HEK293 (cell line): ENCODE data around the gene APOL3.
"Not testable (repeated sequence)": the region's sequence is repeated elsewhere in the genome, so short reads cannot be mapped to it uniquely, and the experiment has no call there.

Source experiments
- CTCF ChIA-PET: fragments of 350-600 bp; formaldehyde crosslinking; extraction: SDS; loops from one replicate; lab custom pipeline; 2021; ENCODE audit warnings: antibody characterized with exemption; lab: Yijun Ruan, JAX
- POLR2A ChIA-PET: fragments of 300-600 bp; formaldehyde crosslinking; extraction: SDS; loops from one replicate; lab custom pipeline; 2020; ENCODE audit warnings: antibody characterized with exemption, inconsistent platforms; lab: Yijun Ruan, JAX
- H3K27ac ChIP-seq: fragments of 200-500 bp; sonication (Bioruptor generic); 2 replicates; pipeline ENCODE4 v1.5.1; 2014; ENCODE audit warnings: low read depth, low read length, control low read depth, inconsistent platforms; ENCODE audit errors: extremely low read depth
- H3K36me3 ChIP-seq, 2 experiments: fragments of 200-500 bp in 1 of 2; sonication (Bioruptor generic) in 1 of 2; 1 replicate in 1 of 2; 2 replicates in 1 of 2; pipeline ENCODE4 v1.5.1; 2014 to 2017; ENCODE audit warnings: inconsistent platforms in 2 of 2, low read length in 2 of 2; ENCODE audit not compliant: control insufficient read depth in 2 of 2, insufficient read depth in 1 of 2
- H3K4me1 ChIP-seq: fragments of 200-500 bp; sonication (Bioruptor generic); 2 replicates; pipeline ENCODE4 v1.5.1; 2014; ENCODE audit warnings: mild to moderate bottlenecking, low read length, inconsistent platforms; ENCODE audit not compliant: control insufficient read depth, insufficient read depth
- H3K4me3 ChIP-seq: 2 replicates; pipeline ENCODE4 v1.5.1; 2011; ENCODE audit warnings: low read depth, mild to moderate bottlenecking, control low read depth, low read length, moderate library complexity
- H3K9me3 ChIP-seq: fragments of 200-500 bp; sonication (Bioruptor generic); 2 replicates; pipeline ENCODE4 v1.5.1; 2014; ENCODE audit warnings: low read depth, low read length, inconsistent platforms; ENCODE audit not compliant: control insufficient read depth, insufficient read depth
- EGR2 ChIP-seq: fragments of 450-650 bp; formaldehyde crosslinking; IDR thresholded peaks from 2 replicates; pipeline ENCODE4 v1.5.1; 2016; ENCODE audit warnings: low read depth, missing biosample characterization, missing genetic modification characterization
- KLF8 ChIP-seq: fragments of 450-650 bp; formaldehyde crosslinking; IDR thresholded peaks from 2 replicates; pipeline ENCODE4 v1.5.1; 2016; ENCODE audit warnings: missing biosample characterization, missing genetic modification characterization
- PATZ1 ChIP-seq: fragments of 450-650 bp; formaldehyde crosslinking; IDR thresholded peaks from 2 replicates; pipeline ENCODE4 v1.5.1; 2016; ENCODE audit warnings: missing biosample characterization, missing genetic modification characterization
- REPIN1 ChIP-seq: fragments of 450-650 bp; formaldehyde crosslinking; IDR thresholded peaks from 2 replicates; pipeline ENCODE4 v1.5.1; 2017; ENCODE audit warnings: missing biosample characterization, missing genetic modification characterization, low read depth
- SETDB1 ChIP-seq: IDR thresholded peaks from one replicate; pipeline ENCODE4 v1.6.1; 2017; ENCODE audit warnings: mild to moderate bottlenecking, low read length, moderate library complexity, mixed read lengths; ENCODE audit not compliant: insufficient read length
- TRIM28 ChIP-seq: IDR thresholded peaks from 2 replicates; pipeline ENCODE4 v1.6.1; 2011; ENCODE audit warnings: low read length, control low read depth, borderline replicate concordance
- ZBTB21 ChIP-seq: fragments of 450-650 bp; formaldehyde crosslinking; IDR thresholded peaks from 2 replicates; pipeline ENCODE4 v1.5.1; 2017; ENCODE audit warnings: missing biosample characterization, missing genetic modification characterization
- ZNF274 ChIP-seq, 2 experiments: fragments of 200-500 bp in 1 of 2; fragments of 450-650 bp in 1 of 2; sonication (Bioruptor generic) in 1 of 2; formaldehyde crosslinking in 1 of 2; IDR thresholded peaks; 2 replicates each; pipeline versions ENCODE4 v1.5.1 to v1.6.1; 2014 to 2016; ENCODE audit warnings: borderline replicate concordance in 1 of 2, inconsistent platforms in 1 of 2, low read length in 1 of 2, missing biosample characterization in 1 of 2, missing genetic modification characterization in 1 of 2
- ZNF544 ChIP-seq: fragments of 450-650 bp; formaldehyde crosslinking; IDR thresholded peaks from 2 replicates; pipeline ENCODE4 v1.5.0; 2017; ENCODE audit warnings: missing biosample characterization, missing genetic modification characterization
- ZNF571 ChIP-seq: fragments of 450-650 bp; formaldehyde crosslinking; IDR thresholded peaks from 2 replicates; pipeline ENCODE4 v1.5.0; 2017; ENCODE audit warnings: missing biosample characterization, missing genetic modification characterization
- ZNF600 ChIP-seq: fragments of 450-650 bp; formaldehyde crosslinking; IDR thresholded peaks from 2 replicates; pipeline ENCODE4 v1.5.1; 2016; ENCODE audit warnings: missing biosample characterization, missing genetic modification characterization
- ZSCAN23 ChIP-seq: fragments of 450-650 bp; formaldehyde crosslinking; IDR thresholded peaks from 2 replicates; pipeline ENCODE4 v1.5.1; 2016; ENCODE audit warnings: missing biosample characterization, missing genetic modification characterization
- TF ChIP-seq, protein P1 (sequence below): fragments of 450-650 bp; formaldehyde crosslinking; IDR thresholded peaks from 2 replicates; pipeline ENCODE4 v1.5.1; 2016; ENCODE audit warnings: missing biosample characterization, missing genetic modification characterization

APOL3 gene

GRCh38 chr22:36101756-36102155, 58.8 kb downstream of the APOL3 start (continued):
- TF ChIP-seq, protein P1, sequence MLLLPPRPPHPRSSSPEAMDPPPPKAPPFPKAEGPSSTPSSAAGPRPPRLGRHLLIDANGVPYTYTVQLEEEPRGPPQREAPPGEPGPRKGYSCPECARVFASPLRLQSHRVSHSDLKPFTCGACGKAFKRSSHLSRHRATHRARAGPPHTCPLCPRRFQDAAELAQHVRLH (tag by site-specific recombination) = no peak
- TF ChIP-seq ZNF600 (tag by site-specific recombination) (no peak), PATZ1 (tag by site-specific recombination) (no peak), ZNF274 (IDR thresholded peaks at IDR 0.05; ENCODE audit: low read length) (no peak), ZNF274 (tag by site-specific recombination; IDR thresholded peaks at IDR 0.05; ENCODE audit: borderline replicate concordance) (no peak), REPIN1 (tag by site-specific recombination) (no peak), TRIM28 (no peak), ZBTB21 (tag by site-specific recombination) (no peak)

DNA sequence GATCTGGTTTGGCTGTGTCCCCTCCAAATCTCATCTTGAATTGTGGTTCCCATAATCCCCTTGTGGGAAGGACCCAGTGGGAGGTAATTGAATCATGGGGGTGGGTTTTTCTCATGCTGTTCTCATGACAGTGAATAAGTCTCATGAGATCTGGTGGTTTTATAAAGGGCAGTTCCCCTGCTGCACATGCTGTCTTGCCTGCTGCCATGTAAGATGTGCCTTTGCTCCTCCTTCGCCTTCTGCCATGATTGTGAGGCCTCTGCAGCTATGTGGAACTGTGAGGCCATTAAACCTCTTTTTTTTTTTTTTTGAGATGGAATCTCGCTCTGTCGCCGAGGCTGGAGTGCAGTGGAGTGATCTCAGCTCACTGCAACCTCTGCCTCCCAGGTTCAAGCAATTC, 59.6 kb downstream of the APOL3 start:
- H3K27ac ChIP-seq, CTCF ChIA-PET, POLR2A ChIA-PET, H3K4me1 ChIP-seq, H3K36me3 ChIP-seq, H3K9me3 ChIP-seq, H3K4me3 ChIP-seq: not testable (repeated sequence)
- TF ChIP-seq SETDB1 (peak; percentile 16), EGR2 (tag by site-specific recombination) (0 out of 2 replicates have a peak, but pooled peaks have one; percentile 7)

DNA sequence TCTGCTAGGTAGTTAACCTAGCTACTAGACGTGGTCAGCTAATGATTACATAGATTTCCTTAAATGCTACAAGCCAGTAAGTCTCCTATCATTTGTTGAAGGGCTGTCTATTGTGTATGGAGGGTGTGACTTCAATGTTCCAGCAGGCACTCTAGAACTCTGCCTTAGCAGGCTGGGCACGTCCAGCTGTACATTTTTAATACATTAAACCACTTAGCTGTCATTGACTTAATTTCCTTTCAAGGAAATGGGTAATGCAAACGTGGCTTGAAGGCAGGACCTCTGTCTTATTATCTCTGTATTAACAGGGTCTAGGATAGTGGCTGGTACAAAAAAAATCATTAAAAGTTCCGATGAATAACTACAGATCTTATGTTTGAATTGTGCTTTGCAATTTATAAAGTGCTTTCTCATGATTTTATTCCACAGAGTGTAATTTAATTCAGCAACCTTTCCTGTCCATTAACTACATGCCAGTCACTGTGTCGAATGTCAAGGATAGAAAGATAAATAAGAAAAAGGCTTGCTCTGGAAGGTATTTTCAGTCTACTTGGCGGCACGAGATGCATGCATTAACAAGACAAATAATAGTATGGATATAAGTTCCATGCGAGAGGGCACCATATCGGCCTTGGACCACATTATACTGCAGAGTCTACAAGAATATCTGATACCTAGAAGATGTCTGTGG, 60.3 kb downstream of the APOL3 start:
- H3K4me1 ChIP-seq = no peaks in the 10 kb centered on the region
- H3K9me3 ChIP-seq = no peaks in the 10 kb centered on the region
- no peak overlapping the region for H3K27ac ChIP-seq
- no peak for TF ChIP-seq ZNF571 (tag by site-specific recombination)
- TF ChIP-seq ZSCAN23 (tag by site-specific recombination) = no peak
- no peak for TF ChIP-seq ZNF544 (tag by site-specific recombination)
- no peak overlapping the region for H3K4me3 ChIP-seq
- ChIA-PET POLR2A (no interaction called here), CTCF (interaction anchor here (0.7 to 2.1 kb wide), 4 partner anchors 24 to 750 kb away, joined by 3 to 14 read pairs (median 4); no protein-coding TSS in a partner anchor)
- no peaks in the 10 kb centered on the region for H3K36me3 ChIP-seq

- H3K4me1 ChIP-seq, H3K36me3 ChIP-seq, POLR2A ChIA-PET, H3K4me3 ChIP-seq, H3K27ac ChIP-seq, H3K9me3 ChIP-seq: not testable (repeated sequence)
- CTCF ChIA-PET = interaction anchor here (0.7 to 2.1 kb wide), 6 partner anchors 25 to 749 kb away, joined by 3 to 14 read pairs (median 4); no protein-coding TSS in a partner anchor
Observed at GRCh38 chr22:36099561-36099960, 61.0 kb downstream of the APOL3 start.

- no peak overlapping the region for H3K4me3 ChIP-seq
- ChIA-PET CTCF (interaction anchor here (0.6 kb wide), 1 partner anchor 163 kb away, joined by 6 read pairs; no protein-coding TSS in a partner anchor), POLR2A (no interaction called here)
- no peak for TF ChIP-seq KLF8 (tag by site-specific recombination)
- 0 out of 2 replicates have a peak, but pooled peaks have one; percentile 12 for TF ChIP-seq EGR2 (tag by site-specific recombination)
- no peaks in the 10 kb centered on the region for H3K9me3 ChIP-seq
- H3K36me3 ChIP-seq = no peaks in the 10 kb centered on the region
- H3K27ac ChIP-seq = no peak overlapping the region
- H3K4me1 ChIP-seq = no peaks in the 10 kb centered on the region
Observed at GRCh38 chr22:36097880-36098279, 62.7 kb downstream of the APOL3 start.
